ENCODE data around the gene PRRC2A.
"Not testable (repeated sequence)": the region's sequence is repeated elsewhere in the genome, so short reads cannot be mapped to it uniquely, and the experiment has no call there.

PRRC2A gene

GRCh38 chr6:31586008-31586407, 34.5 kb upstream of the PRRC2A start, which contains the start of gene LST1:
TSS of gene LST1 (plus strand) at chr6:31586277. CDS start at chr6:31587300, 1,023 bp downstream.
- no peak for DNase-seq (ENCODE audit: low spot score)

- DNase-seq (ENCODE audit: low spot score): no peak
These were observed 33.8 kb upstream of the PRRC2A start for GRCh38 chr6:31586599-31587281.

GRCh38 chr6:31587791-31588777, 32.4 kb upstream of the PRRC2A start:
- no peak for DNase-seq (ENCODE audit: low spot score)

- DNase-seq (ENCODE audit: low spot score): no peak
These were observed 31.5 kb upstream of the PRRC2A start for GRCh38 chr6:31588871-31589650.

GRCh38 chr6:31590691-31591090, 29.8 kb upstream of the PRRC2A start:
- DNase-seq (ENCODE audit: low spot score): not testable (repeated sequence)

- DNase-seq (ENCODE audit: low spot score): no peak
These were observed 28.1 kb upstream of the PRRC2A start for GRCh38 chr6:31592396-31592771.

GRCh38 chr6:31597006-31597405, 23.5 kb upstream of the PRRC2A start:
- peak; percentile 28 for DNase-seq (ENCODE audit: low spot score)

- no peak for DNase-seq (ENCODE audit: low spot score)
These were observed 13.2 kb upstream of the PRRC2A start for GRCh38 chr6:31607317-31607716.

GRCh38 chr6:31609519-31610406, 10.8 kb upstream of the PRRC2A start:
- DNase-seq (ENCODE audit: low spot score): no peak

- DNase-seq (ENCODE audit: low spot score): no peak
These were observed 9.5 kb upstream of the PRRC2A start for GRCh38 chr6:31610968-31611367.

GRCh38 chr6:31614075-31614619, 6.4 kb upstream of the PRRC2A start:
- DNase-seq (ENCODE audit: low spot score): no peak

GRCh38 chr6:31614684-31615578, 5.6 kb upstream of the PRRC2A start, which contains the start of gene AIF1:
TSS of gene AIF1 (plus strand) at chr6:31615234. CDS start at chr6:31615330, 96 bp downstream.
- no peak for DNase-seq (ENCODE audit: low spot score)

- no peak for DNase-seq (ENCODE audit: low spot score)
These were observed 4.8 kb upstream of the PRRC2A start for GRCh38 chr6:31615748-31616147.

- no peak for DNase-seq (ENCODE audit: low spot score)
These were observed 3.5 kb upstream of the PRRC2A start for GRCh38 chr6:31617010-31617409.

GRCh38 chr6:31619805-31620585, 520 bp upstream of the PRRC2A start:
- peak; percentile 99 for DNase-seq (ENCODE audit: low spot score)

- no peak for DNase-seq (ENCODE audit: low spot score)
These were observed 915 bp downstream of the PRRC2A start for GRCh38 chr6:31621320-31621939.

GRCh38 chr6:31621991-31622390, 1.5 kb downstream of the PRRC2A start:
- peak; percentile 18 for DNase-seq (ENCODE audit: low spot score)

GRCh38 chr6:31622684-31623091, 2.2 kb downstream of the PRRC2A start:
- DNase-seq (ENCODE audit: low spot score): no peak

Measured in AG08395 (cell line).